Transverse colon (tissue), 4 donors: ENCODE data around the gene PCDHGB5.
"Not testable (repeated sequence)": the region's sequence is repeated elsewhere in the genome, so short reads cannot be mapped to it uniquely, and the experiment has no call there.

Experiments used
- CTCF ChIP-seq, 5 experiments: fragments of 200-600 bp in 3 of 5; fragments of 450-650 bp in 2 of 5; sonication (generic) in 3 of 5; IDR thresholded peaks; 1 replicate in 2 of 5; 2 replicates in 3 of 5; pipeline ENCODE4 v1.5.1; 2016 to 2017; ENCODE audit warnings: antibody characterized with exemption in 5 of 5, inconsistent platforms in 3 of 5, mild to moderate bottlenecking in 2 of 5, moderate library complexity in 1 of 5
- POLR2AphosphoS5 ChIP-seq, 3 donors: sonication (generic); formaldehyde crosslinking; IDR thresholded peaks; one replicate each; pipeline ENCODE4 v1.6.1; 2016; ENCODE audit warnings: antibody characterized with exemption in 3 of 3

- not testable (repeated sequence) for TF ChIP-seq POLR2AphosphoS5, CTCF (IDR thresholded peaks at IDR 0.05)
Observed at GRCh38 chr5:141432308-141432707, 34.6 kb downstream of the PCDHGB5 start.
